K562 (cell line): ENCODE measurements around the gene RC3H2. TPM values are rescaled to one million over a fixed set of nuclear protein-coding genes. Genes with fewer than 3 reads are reported as not detected.

ENCODE experiments used
- ARHGAP35 ChIP-seq: fragments of 450-650 bp; IDR thresholded peaks from 2 replicates; pipeline ENCODE4 v1.6.1; 2018; ENCODE audit not compliant: partially characterized antibody
- ATF3 ChIP-seq, 2 experiments: fragments of 450-650 bp in 1 of 2; sonication (generic) in 1 of 2; formaldehyde crosslinking in 1 of 2; IDR thresholded peaks in 1 of 2; conservative IDR thresholded peaks in 1 of 2; 2 replicates each; pipeline versions ENCODE4 v1.6.1 to v1.8.1; 2016 to 2023; ENCODE audit warnings: mild to moderate bottlenecking in 2 of 2, moderate library complexity in 2 of 2, inconsistent platforms in 1 of 2, missing genetic modification reagents in 1 of 2
- BRF1 ChIP-seq: IDR thresholded peaks from 3 replicates; pipeline ENCODE4 v1.6.1; 2011; ENCODE audit warnings: borderline replicate concordance, mild to moderate bottlenecking; ENCODE audit not compliant: insufficient read length; ENCODE audit errors: extremely low read depth
- CBX5 ChIP-seq: IDR thresholded peaks from 2 replicates; pipeline ENCODE4 v1.6.1; 2014; ENCODE audit warnings: low read depth, borderline replicate concordance
- CHCHD3 ChIP-seq: fragments of 250-450 bp; sonication (Bioruptor Pico); IDR thresholded peaks from 2 replicates; pipeline ENCODE4 v2.1.2; 2022; ENCODE audit warnings: mild to moderate bottlenecking
- DACH1 ChIP-seq: fragments of 450-650 bp; IDR thresholded peaks from 2 replicates; pipeline ENCODE4 v1.6.1; 2018; ENCODE audit not compliant: partially characterized antibody
- ESRRB ChIP-seq: fragments of 250-450 bp; sonication (Bioruptor Pico); IDR thresholded peaks from 2 replicates; pipeline ENCODE4 v1.5.0; 2020; ENCODE audit warnings: mild to moderate bottlenecking, moderate library complexity, borderline replicate concordance
- HMG20B ChIP-seq: fragments of 250-450 bp; sonication (Bioruptor Pico); IDR thresholded peaks from 2 replicates; pipeline ENCODE4 v1.5.0; 2021; ENCODE audit warnings: mild to moderate bottlenecking
- HMGXB4 ChIP-seq: sonication (generic); formaldehyde crosslinking; IDR thresholded peaks from 2 replicates; pipeline ENCODE4 v1.8.1; 2023; ENCODE audit warnings: mild to moderate bottlenecking, missing genetic modification reagents
- HNRNPH1 ChIP-seq: fragments of 200-400 bp; formaldehyde crosslinking; optimal IDR thresholded peaks from 2 replicates; pipeline ENCODE3; 2017; ENCODE audit warnings: low read depth, mild to moderate bottlenecking, low read length, moderate library complexity
- KDM1A ChIP-seq, 2 experiments: fragments of 450-650 bp; IDR thresholded peaks; 2 replicates each; pipeline ENCODE4 v1.6.1; 2016; ENCODE audit warnings: mild to moderate bottlenecking in 2 of 2
- MAFG ChIP-seq: fragments of 450-650 bp; conservative IDR thresholded peaks from 2 replicates; pipeline ENCODE4 v1.6.1; 2016; ENCODE audit warnings: missing genetic modification characterization, missing compliant biosample characterization
- MTA1 ChIP-seq: fragments of 450-650 bp; IDR thresholded peaks from 2 replicates; pipeline ENCODE4 v1.6.1; 2017; ENCODE audit warnings: borderline replicate concordance
- NUFIP1 ChIP-seq: fragments of 450-650 bp; IDR thresholded peaks from 2 replicates; pipeline ENCODE4 v1.6.1; 2018; ENCODE audit not compliant: partially characterized antibody
- PHF20 ChIP-seq: fragments of 450-650 bp; IDR thresholded peaks from 2 replicates; pipeline ENCODE4 v1.6.1; 2018; ENCODE audit not compliant: partially characterized antibody
- POLR2H ChIP-seq: IDR thresholded peaks from 2 replicates; pipeline ENCODE4 v1.6.1; 2016; ENCODE audit warnings: missing genetic modification characterization, low read depth, mild to moderate bottlenecking, control low read depth, missing compliant biosample characterization, moderate library complexity
- SMAD2 ChIP-seq: fragments of 150-350 bp; IDR thresholded peaks from 2 replicates; pipeline ENCODE4 v1.6.1; 2014; ENCODE audit warnings: low read depth, mild to moderate bottlenecking, low read length
- SMARCA4 ChIP-seq: fragments of 450-650 bp; IDR thresholded peaks from 2 replicates; pipeline ENCODE4 v1.6.1; 2016
- SMARCC2 ChIP-seq: fragments of 450-650 bp; IDR thresholded peaks from 2 replicates; pipeline ENCODE4 v1.6.1; 2017; ENCODE audit warnings: antibody characterized with exemption, moderate library complexity, mild to moderate bottlenecking, low read depth
- SUPT5H ChIP-seq: fragments of 450-650 bp; IDR thresholded peaks from 2 replicates; pipeline ENCODE4 v1.6.1; 2016
- TGIF2 ChIP-seq: sonication (generic); formaldehyde crosslinking; IDR thresholded peaks from 2 replicates; pipeline ENCODE4 v1.8.1; 2022; ENCODE audit warnings: mild to moderate bottlenecking, missing genetic modification reagents, moderate library complexity
- THRAP3 ChIP-seq: fragments of 450-650 bp; IDR thresholded peaks from 2 replicates; pipeline ENCODE4 v1.6.1; 2016; ENCODE audit warnings: mild to moderate bottlenecking, inconsistent platforms, borderline replicate concordance
- ZBTB1 ChIP-seq: sonication (generic); formaldehyde crosslinking; IDR thresholded peaks from 2 replicates; pipeline ENCODE4 v1.8.1; 2023; ENCODE audit warnings: missing genetic modification reagents, low read depth, mild to moderate bottlenecking, borderline replicate concordance
- ZBTB8A ChIP-seq: fragments of 450-650 bp; IDR thresholded peaks from 2 replicates; pipeline ENCODE4 v1.6.1; 2018; ENCODE audit warnings: mild to moderate bottlenecking, moderate library complexity; ENCODE audit not compliant: partially characterized antibody
- ZFP1 ChIP-seq: fragments of 450-650 bp; formaldehyde crosslinking; IDR thresholded peaks from 2 replicates; pipeline ENCODE4 v1.4.0; 2020; ENCODE audit warnings: mild to moderate bottlenecking, mixed read lengths
- ZNF184 ChIP-seq: sonication (generic); formaldehyde crosslinking; IDR thresholded peaks from 2 replicates; pipeline ENCODE4 v1.5.0; 2020; ENCODE audit warnings: missing genetic modification reagents
- ZSCAN29 ChIP-seq: fragments of 450-650 bp; IDR thresholded peaks from 2 replicates; pipeline ENCODE4 v1.6.1; 2017
- polyA plus RNA-seq, 8 experiments: library from polyadenylated mRNA; depleted of rRNA in 4 of 8; stranded (reverse) in 5 of 8; unstranded in 3 of 8; fragments of >200 nt; fragmentation: Nextera tagmentation in 2 of 8; fragmentation: Illumina TruSeq in 1 of 8; extraction: Ambion mirVana in 2 of 8; extraction: Trizol in 1 of 8; gene quantifications; 2 replicates each; pipeline versions ENCODE4 v1.2.1 to v1.2.3, GENCODE V29; 2011 to 2014; ENCODE audit warnings: inconsistent platforms in 1 of 8, missing spikeins in 1 of 8
- total RNA-seq, 7 experiments: library from RNA; depleted of rRNA in 6 of 7; stranded (reverse); fragments of >200 nt in 6 of 7; fragmentation: Illumina TruSeq in 2 of 7; extraction: Trizol in 2 of 7; gene quantifications; 2 replicates each; pipeline versions ENCODE4 v1.2.1 to v1.2.3, GENCODE V29; 2011 to 2021; ENCODE audit warnings: low replicate concordance in 1 of 7

The RC3H2 gene
- total and polyA plus RNA-seq, 9 of the 15 experiments (the other 6 are each of a cell fraction or from before 2014, with no cell fraction given): 5.6 to 35.4 (median 18.6) TPM

- TF ChIP-seq BRF1: no peak
- no peak for TF ChIP-seq SMAD2
- peak; percentile 28; the same call in 1 of the 2 replicates for TF ChIP-seq POLR2H (tag)
- TF ChIP-seq ESRRB: no peak
- no peak for TF ChIP-seq HNRNPH1
- TF ChIP-seq ZFP1 (CRISPR knock-in tag): no peak
- TF ChIP-seq PHF20: peak; percentile 68
- TF ChIP-seq HMGXB4 (CRISPR knock-in tag): no peak
- TF ChIP-seq TGIF2: no peak
- no peak for TF ChIP-seq THRAP3
- no peak for TF ChIP-seq ZBTB8A
- TF ChIP-seq SMARCA4: 0 out of 2 replicates have a peak, but pooled peaks have one; percentile 11
- no peak for TF ChIP-seq DACH1
- no peak for TF ChIP-seq ARHGAP35
- TF ChIP-seq ZSCAN29: no peak
- no peak for TF ChIP-seq ATF3 (IDR thresholded peaks at IDR 0.05)
- TF ChIP-seq ATF3 (CRISPR knock-in tag; conservative IDR thresholded peaks at IDR 0.05): no peak
- no peak for TF ChIP-seq CHCHD3 (CRISPR knock-in tag)
- no peak for TF ChIP-seq SMARCC2
- no peak for TF ChIP-seq NUFIP1
- no peak for TF ChIP-seq ZNF184 (CRISPR knock-in tag)
- 0 out of 2 replicates have a peak, but pooled peaks have one; percentile 18 for TF ChIP-seq HMG20B (CRISPR knock-in tag)
- TF ChIP-seq MAFG (tag): no peak
- peak; percentile 74; the same call in 1 of the 2 replicates for TF ChIP-seq MTA1
- TF ChIP-seq ZBTB1: no peak; the same call in 1 of the 2 replicates
- TF ChIP-seq SUPT5H: peak; percentile 69
- peak; percentile 98 for TF ChIP-seq CBX5
- peak; percentile 85 to 92 for TF ChIP-seq KDM1A (IDR thresholded peaks at IDR 0.05)
These were observed 35.8 kb upstream of the RC3H2 start, which contains the start of gene RABGAP1 (continued) for GRCh38 chr9:122940749-122941581.
